RWPE2 (cell line): Measurements from ENCODE around the gene NACA2.

Source experiments
- ATAC-seq: fragments of 200-7000 bp; cut with Tn5 transposase; 3 replicates; pipeline ENCODE4 v1.9.1; 2021; ENCODE audit warnings: low read depth
- DNase-seq: peaks from one replicate; pipeline ENCODE4 v3.0.0-alpha.2; 2020; ENCODE audit warnings: low spot score
- H3K27ac ChIP-seq: fragments of 450-650 bp; 2 replicates; pipeline ENCODE4 v1.5.1; 2017; ENCODE audit warnings: mild to moderate bottlenecking; ENCODE audit not compliant: poor library complexity, severe bottlenecking
- H3K27me3 ChIP-seq: fragments of 250-450 bp; sonication (Bioruptor Pico); 2 replicates; pipeline ENCODE4 v1.5.1; 2021; ENCODE audit warnings: mild to moderate bottlenecking, moderate library complexity; ENCODE audit not compliant: insufficient read depth, poor library complexity, severe bottlenecking
- H3K36me3 ChIP-seq: fragments of 250-450 bp; sonication (Bioruptor Pico); 2 replicates; pipeline ENCODE4 v1.5.1; 2020; ENCODE audit warnings: low read depth, mild to moderate bottlenecking, moderate library complexity
- H3K4me1 ChIP-seq: fragments of 250-450 bp; sonication (Bioruptor Pico); 2 replicates; pipeline ENCODE4 v1.5.1; 2021; ENCODE audit warnings: mild to moderate bottlenecking, moderate library complexity; ENCODE audit not compliant: insufficient read depth, poor library complexity, severe bottlenecking
- H3K4me3 ChIP-seq: fragments of 250-450 bp; sonication (Bioruptor Pico); 2 replicates; pipeline ENCODE4 v1.5.1; 2021; ENCODE audit warnings: mild to moderate bottlenecking, moderate library complexity; ENCODE audit not compliant: severe bottlenecking
- H3K9me3 ChIP-seq: fragments of 250-450 bp; sonication (Bioruptor Pico); 2 replicates; pipeline ENCODE4 v1.5.1; 2021; ENCODE audit warnings: mild to moderate bottlenecking, moderate library complexity; ENCODE audit not compliant: severe bottlenecking
- CTCF ChIP-seq: fragments of 450-650 bp; IDR thresholded peaks from one replicate; pipeline ENCODE4 v1.5.1; 2017; ENCODE audit warnings: mild to moderate bottlenecking, moderate library complexity; ENCODE audit not compliant: poor library complexity, severe bottlenecking

The NACA2 gene

GRCh38 chr17:61611323-61611722 lies 20.3 kb upstream of the NACA2 start:
- DNase-seq (no peak), ATAC-seq (no peak)
- TF ChIP-seq CTCF, result no peak
- no peaks in the 10 kb centered on the region for H3K27me3 ChIP-seq
- no peak overlapping the region for H3K4me3 ChIP-seq
- H3K9me3 ChIP-seq, result no peaks in the 10 kb centered on the region
- no peak overlapping the region for H3K27ac ChIP-seq
- H3K4me1 ChIP-seq, result no peaks in the 10 kb centered on the region
- H3K36me3 ChIP-seq, result no peaks in the 10 kb centered on the region

- no peaks in the 10 kb centered on the region for H3K4me1 ChIP-seq
- no peak for TF ChIP-seq CTCF
- H3K9me3 ChIP-seq, result no peaks in the 10 kb centered on the region
- H3K36me3 ChIP-seq, result no peaks in the 10 kb centered on the region
- DNase-seq (no peak), ATAC-seq (no peak)
- no peak overlapping the region for H3K27ac ChIP-seq
- no peaks in the 10 kb centered on the region for H3K27me3 ChIP-seq
- H3K4me3 ChIP-seq, result no peak overlapping the region
Measured at GRCh38 chr17:61605692-61606091, 14.7 kb upstream of the NACA2 start.

- Histone ChIP-seq H3K9me3 (no peaks in the 10 kb centered on the region), H3K36me3 (no peaks in the 10 kb centered on the region), H3K27me3 (peaks cover 12% of the 10 kb centered on the region), H3K27ac (no peak overlapping the region), H3K4me1 (no peaks in the 10 kb centered on the region), H3K4me3 (no peak overlapping the region)
- ATAC-seq (no peak), DNase-seq (no peak)
- TF ChIP-seq CTCF, result no peak
Measured at GRCh38 chr17:61601297-61601696, 10.3 kb upstream of the NACA2 start.

- H3K36me3 ChIP-seq, result no peaks in the 10 kb centered on the region
- no peak for ATAC-seq
- no peak for DNase-seq
- TF ChIP-seq CTCF, result no peak
- no peaks in the 10 kb centered on the region for H3K4me1 ChIP-seq
- H3K9me3 ChIP-seq, result no peaks in the 10 kb centered on the region
- H3K27ac ChIP-seq, result no peak overlapping the region
- no peak overlapping the region for H3K4me3 ChIP-seq
- H3K27me3 ChIP-seq, result peaks cover 12% of the 10 kb centered on the region
Measured at GRCh38 chr17:61600621-61601020, 9.6 kb upstream of the NACA2 start.

GRCh38 chr17:61599608-61600007 lies 8.6 kb upstream of the NACA2 start:
- Histone ChIP-seq H3K36me3 (no peaks in the 10 kb centered on the region), H3K4me1 (no peaks in the 10 kb centered on the region), H3K4me3 (no peak overlapping the region), H3K9me3 (no peaks in the 10 kb centered on the region), H3K27ac (no peak overlapping the region), H3K27me3 (peaks cover 12% of the 10 kb centered on the region)
- TF ChIP-seq CTCF, result no peak
- DNase-seq, result no peak
- ATAC-seq, result no peak
